Smooth muscle cell (in vitro differentiated cells): ENCODE data around the gene RAB3GAP1. TPM values are rescaled to one million over a fixed set of nuclear protein-coding genes. Genes with fewer than 3 reads are reported as not detected.

Experiments used
- DNase-seq: peaks from one replicate; lab custom pipeline; 2025; ENCODE audit not compliant: unreplicated experiment; lab: John Stamatoyannopoulos, UW
- H2AFZ ChIP-seq: fragments of 200-600 bp; sonication (generic); 2 replicates; pipeline ENCODE4 v1.6.0; 2016; ENCODE audit warnings: antibody characterized with exemption, low read depth, mild to moderate bottlenecking
- H3F3A ChIP-seq: fragments of 200-600 bp; sonication (generic); 2 replicates; pipeline ENCODE4 v1.6.0; 2017; ENCODE audit warnings: antibody characterized with exemption, low read depth
- H3K27ac ChIP-seq: fragments of 200-600 bp; sonication (generic); 2 replicates; pipeline ENCODE4 v1.5.1; 2016; ENCODE audit warnings: low read depth, mild to moderate bottlenecking
- H3K27me3 ChIP-seq: fragments of 200-600 bp; sonication (generic); 2 replicates; pipeline ENCODE4 v1.6.1; 2016; ENCODE audit warnings: low read depth, mild to moderate bottlenecking
- H3K36me3 ChIP-seq: fragments of 200-600 bp; sonication (generic); 2 replicates; pipeline ENCODE4 v1.5.1; 2016; ENCODE audit warnings: low read depth
- H3K4me1 ChIP-seq: fragments of 200-600 bp; sonication (generic); 2 replicates; pipeline ENCODE4 v1.5.1; 2016; ENCODE audit warnings: low read depth
- H3K4me2 ChIP-seq: fragments of 200-600 bp; sonication (generic); 2 replicates; pipeline ENCODE4 v1.6.0; 2016; ENCODE audit warnings: mild to moderate bottlenecking
- H3K4me3 ChIP-seq: fragments of 200-600 bp; sonication (generic); 2 replicates; pipeline ENCODE4 v1.5.1; 2016; ENCODE audit warnings: mild to moderate bottlenecking
- H3K79me2 ChIP-seq: fragments of 200-600 bp; sonication (generic); 2 replicates; pipeline ENCODE4 v1.6.0; 2016; ENCODE audit warnings: low read depth, mild to moderate bottlenecking
- H3K9ac ChIP-seq: fragments of 200-600 bp; sonication (generic); 2 replicates; pipeline ENCODE4 v1.6.0; 2016; ENCODE audit warnings: low read depth
- H3K9me3 ChIP-seq: fragments of 200-600 bp; sonication (generic); replicated peaks from 2 replicates; pipeline ENCODE4 v1.5.1; 2016; ENCODE audit warnings: low read depth
- H4K20me1 ChIP-seq: fragments of 200-600 bp; sonication (generic); 2 replicates; pipeline ENCODE4 v1.6.0; 2016; ENCODE audit warnings: low read depth
- CTCF ChIP-seq: fragments of 200-600 bp; sonication (generic); IDR thresholded peaks from 2 replicates; pipeline ENCODE4 v1.5.1; 2017; ENCODE audit warnings: borderline replicate concordance, mild to moderate bottlenecking, antibody characterized with exemption; ENCODE audit not compliant: insufficient read depth, poor library complexity, severe bottlenecking
- WGBS: methylation state at CpG from one replicate; pipeline ENCODE4 v1.1.7; 2016; ENCODE audit warnings: low lambda C conversion rate; 5-methylcytosine and 5-hydroxymethylcytosine counted together
- polyA plus RNA-seq: library from polyadenylated mRNA; unstranded; fragments of >200 nt; fragmentation: Nextera tagmentation; extraction: Ambion mirVana; gene quantifications from 2 replicates; pipeline ENCODE4 v1.2.1, GENCODE V29; 2016
- total RNA-seq: library from RNA; depleted of rRNA; stranded (reverse); fragments of >200 nt; gene quantifications from 2 replicates; pipeline ENCODE4 v1.2.3, GENCODE V29; 2014

RAB3GAP1 gene
- total and polyA plus RNA-seq, 2 experiments from 2014 or later, result 14.6 to 39.8 TPM

- Histone ChIP-seq H3K4me1 (no peaks in the 10 kb centered on the region), H3K79me2 (no peaks in the 10 kb centered on the region), H3K4me3 (no peak overlapping the region), H3K9me3 (no peaks in the 10 kb centered on the region), H3K27me3 (no peaks in the 10 kb centered on the region), H4K20me1 (peaks cover 9% of the 10 kb centered on the region), H3K9ac (no peak overlapping the region), H2AFZ (no peak overlapping the region), H3K4me2 (no peak overlapping the region), H3K36me3 (no peaks in the 10 kb centered on the region), H3F3A (no peaks in the 10 kb centered on the region), H3K27ac (no peak overlapping the region)
- TF ChIP-seq CTCF, result no peak
- DNase-seq, result no peak
- 89% methylated on average over 11 of the region's 11 CpGs for WGBS
These were observed 116.2 kb downstream of the RAB3GAP1 start for GRCh38 chr2:135168204-135168856.

GRCh38 chr2:135169900-135170753, 118.0 kb downstream of the RAB3GAP1 start:
- WGBS, result 97% methylated on average over 11 of the region's 11 CpGs
- TF ChIP-seq CTCF, result no peak
- no peaks in the 10 kb centered on the region for H3K9me3 ChIP-seq
- H3K27ac ChIP-seq, result no peak overlapping the region
- H3K4me3 ChIP-seq, result no peak overlapping the region
- no peaks in the 10 kb centered on the region for H3K4me1 ChIP-seq
- no peak overlapping the region for H3K4me2 ChIP-seq
- no peak overlapping the region for H3K9ac ChIP-seq
- H3F3A ChIP-seq, result no peaks in the 10 kb centered on the region
- no peaks in the 10 kb centered on the region for H3K27me3 ChIP-seq
- no peak overlapping the region for H2AFZ ChIP-seq
- H3K79me2 ChIP-seq, result no peaks in the 10 kb centered on the region
- H4K20me1 ChIP-seq, result peaks cover 3% of the 10 kb centered on the region
- no peak for DNase-seq
- H3K36me3 ChIP-seq, result no peaks in the 10 kb centered on the region

DNA sequence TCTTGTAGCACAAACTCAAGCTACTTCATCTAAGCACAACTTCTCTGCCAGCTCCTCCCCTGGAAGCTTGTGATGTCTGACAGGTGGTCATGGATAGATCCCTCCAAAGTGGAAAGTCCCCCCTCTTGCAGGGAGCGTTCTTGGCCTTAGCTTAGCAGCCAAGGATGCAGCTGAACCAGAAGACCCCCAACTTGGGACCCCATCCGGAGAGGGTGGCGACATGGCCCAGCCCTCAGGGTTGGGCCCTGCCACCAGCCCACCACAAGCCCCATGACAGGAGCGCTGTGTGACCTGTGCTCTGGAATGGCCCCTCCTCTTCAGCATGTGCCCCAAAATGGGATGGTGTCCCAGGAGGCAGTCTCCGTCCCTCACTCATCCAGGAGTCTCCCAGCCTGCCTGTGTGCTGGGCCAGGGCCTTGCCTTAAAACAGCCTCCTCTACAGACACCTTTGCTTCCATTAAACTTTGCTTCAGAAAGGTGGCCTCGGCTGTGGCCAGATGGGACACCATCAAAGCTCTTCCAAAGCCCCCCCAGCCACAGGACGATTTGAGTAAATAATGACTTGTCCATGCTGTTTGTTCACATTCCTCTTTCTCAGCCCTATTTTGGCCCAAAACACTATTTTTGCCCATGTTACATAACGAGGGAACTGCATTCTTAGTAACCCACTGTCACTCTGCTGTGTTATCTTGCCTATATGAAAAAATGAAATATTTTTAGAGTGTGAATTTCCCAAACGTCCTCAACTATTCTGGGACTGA, 122.1 kb downstream of the RAB3GAP1 start:
- H3K9me3 ChIP-seq, result no peaks in the 10 kb centered on the region
- no peaks in the 10 kb centered on the region for H4K20me1 ChIP-seq
- no peaks in the 10 kb centered on the region for H3K36me3 ChIP-seq
- no peak overlapping the region for H2AFZ ChIP-seq
- no peak overlapping the region for H3K4me3 ChIP-seq
- H3K4me2 ChIP-seq, result no peak overlapping the region
- no peaks in the 10 kb centered on the region for H3F3A ChIP-seq
- 97% methylated on average over 9 of the region's 9 CpGs for WGBS
- H3K27me3 ChIP-seq, result no peaks in the 10 kb centered on the region
- no peak for TF ChIP-seq CTCF
- no peaks in the 10 kb centered on the region for H3K79me2 ChIP-seq
- H3K4me1 ChIP-seq, result no peaks in the 10 kb centered on the region
- H3K9ac ChIP-seq, result no peak overlapping the region
- DNase-seq, result no peak
- H3K27ac ChIP-seq, result no peak overlapping the region
